Hair follicle dermal papilla cell (primary cell): ENCODE data around the gene SLC2A3. TPM values are rescaled to one million over a fixed set of nuclear protein-coding genes. Genes with fewer than 3 reads are reported as not detected.

ENCODE experiments used
- small RNA-seq: library from RNA; depleted of rRNA; stranded (forward); fragments of <200 nt; gene quantifications from one replicate; pipeline ENCODE3, GENCODE V24; 2012
- total RNA-seq: library from RNA; depleted of rRNA; stranded (reverse); fragments of >200 nt; gene quantifications from 2 replicates; pipeline ENCODE4 v1.2.3, GENCODE V29; 2012

SLC2A3 gene
- total RNA-seq = 74.5 and 75.3 TPM in 2 replicates

DNA sequence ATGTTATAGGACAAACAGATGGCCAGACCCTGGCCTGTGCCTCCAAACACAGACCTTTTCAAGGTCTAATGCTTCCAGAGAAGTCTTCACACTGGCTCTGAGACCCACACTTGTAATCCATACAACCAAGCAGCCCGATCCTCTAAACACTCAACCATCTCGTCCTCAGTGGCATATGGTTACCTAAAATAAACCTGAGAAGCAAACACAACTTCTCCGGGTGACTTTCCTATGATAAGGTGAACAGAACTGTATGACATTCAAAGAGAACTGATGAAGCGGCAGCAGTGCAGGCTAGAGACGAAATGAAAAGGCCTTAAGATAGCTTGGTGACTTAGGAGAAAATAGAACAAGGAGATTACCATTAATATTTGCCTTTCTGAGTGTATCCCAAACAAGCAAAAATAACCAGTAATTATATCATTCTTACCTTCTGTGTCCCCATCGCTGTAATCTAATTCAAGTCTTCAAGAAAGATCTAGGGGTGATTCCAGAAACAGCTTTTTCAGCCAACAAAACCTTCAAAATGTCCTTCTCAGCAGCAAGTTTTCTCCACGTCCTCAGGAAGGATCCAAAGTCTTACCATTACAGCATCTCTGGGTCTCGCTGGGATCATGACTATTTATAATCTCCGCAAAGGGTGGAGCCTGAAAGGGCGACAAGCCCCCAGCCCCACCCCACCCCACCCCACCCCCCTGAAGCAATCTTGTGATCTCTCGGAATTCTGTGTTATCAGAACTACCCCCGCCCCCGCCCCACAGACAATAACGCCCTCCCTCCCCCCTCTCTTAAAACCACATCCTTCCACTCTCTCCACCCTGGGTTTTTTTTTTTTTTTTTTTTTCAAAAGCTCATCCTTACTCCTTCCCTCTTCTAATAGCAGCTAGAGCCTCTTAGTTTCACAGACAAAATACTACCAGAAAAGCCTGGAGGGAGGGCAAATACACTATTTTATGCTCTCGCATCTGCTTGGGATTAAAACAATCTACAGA is at the start of gene SLC2A3:
Gene SLC2A3 (minus strand): TSS at position 598 of the 992 bp plus-strand sequence. CDS start 153 bp downstream, at position 445.

DNA sequence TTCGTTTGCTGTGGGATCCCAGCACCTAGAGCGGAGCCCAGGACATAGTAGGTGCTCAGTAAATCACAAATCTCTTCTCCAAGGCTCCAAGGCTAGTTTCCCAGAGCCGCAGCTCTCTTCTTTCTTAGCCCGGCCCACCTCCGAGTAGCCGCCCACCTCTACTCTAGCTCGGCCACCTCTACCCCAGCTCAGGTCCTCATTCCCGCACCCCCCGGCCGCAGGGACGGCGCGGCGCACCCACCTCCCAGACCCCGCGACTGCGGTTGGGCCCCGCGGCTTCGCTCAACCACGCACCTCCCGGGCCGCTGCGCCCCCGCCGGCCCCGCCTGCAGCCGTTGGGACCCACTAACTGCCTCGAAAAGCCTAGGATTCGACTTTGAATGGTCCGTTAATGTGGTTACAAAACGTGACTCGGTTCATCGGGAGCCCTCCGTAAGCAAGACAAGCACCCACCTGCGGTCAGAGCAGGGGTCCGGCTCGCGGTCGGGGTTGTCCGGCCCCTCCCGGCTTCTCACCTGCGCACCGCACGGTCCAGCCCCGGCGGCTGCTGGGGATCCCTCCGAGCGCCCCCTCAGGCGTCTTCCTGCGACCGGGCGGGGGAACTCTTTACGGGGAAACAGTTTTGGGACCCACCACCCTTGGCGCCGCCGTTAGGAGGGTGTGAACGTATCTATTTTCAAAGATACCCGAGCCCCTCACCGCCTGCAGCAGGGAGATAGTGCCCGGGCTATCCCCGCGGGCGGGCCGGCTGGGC is 63.2 kb downstream of the SLC2A3 start, which contains the start of gene SLC2A14:
Gene SLC2A14 (minus strand): TSS at position 350 of the 754 bp plus-strand sequence. CDS start 3,035 bp downstream, outside the sequence.

Small RNA genes lying within 50 kb of the gene (small RNA-seq; reads per million reads assigned to genes)
- gene RF00019 = not detected

Other genes starting within 250 kb of the SLC2A3 start
- gene GDF3, start 240.4 kb downstream of the SLC2A3 start, total RNA-seq = not detected in 2 replicates
- gene DPPA3, start 224.8 kb downstream of the SLC2A3 start, total RNA-seq = not detected in 2 replicates
- not detected in 2 replicates for gene CLEC4C, start 188.8 kb downstream of the SLC2A3 start, total RNA-seq
- gene NANOGNB, start 171.0 kb downstream of the SLC2A3 start, total RNA-seq = not detected in 2 replicates
- not detected in 2 replicates for gene NANOG, start 146.8 kb downstream of the SLC2A3 start, total RNA-seq
- gene SLC2A14, start 63.3 kb downstream of the SLC2A3 start, total RNA-seq = 0.16 and 0.24 TPM in 2 replicates
- 13.0 and 13.6 TPM in 2 replicates for gene FOXJ2, start 96.5 kb upstream of the SLC2A3 start, total RNA-seq
- 0.16 TPM in 1 of 2 replicates, not detected in the other for gene C3AR1, start 130.2 kb upstream of the SLC2A3 start, total RNA-seq
- gene NECAP1, start 146.1 kb upstream of the SLC2A3 start, total RNA-seq = 47.2 and 53.1 TPM in 2 replicates
- gene CLEC4A, start 187.4 kb upstream of the SLC2A3 start, total RNA-seq = 0.81 TPM in 1 of 2 replicates, not detected in the other
- gene ZNF705A, start 220.8 kb upstream of the SLC2A3 start, total RNA-seq = not detected in 2 replicates